ENCODE data around the gene B4GALNT3.

B4GALNT3 gene

GRCh38 chr12:468671-469389 is 9.1 kb downstream of the B4GALNT3 start:
- no peak for DNase-seq (ENCODE audit: low spot score)

- no peak for DNase-seq (ENCODE audit: low spot score)
Measured at GRCh38 chr12:470133-470532, 10.4 kb downstream of the B4GALNT3 start.

GRCh38 chr12:473198-473597 is 13.5 kb downstream of the B4GALNT3 start:
- DNase-seq (ENCODE audit: low spot score): no peak

- DNase-seq (ENCODE audit: low spot score): no peak
Measured at GRCh38 chr12:473863-474577, 14.3 kb downstream of the B4GALNT3 start.

- DNase-seq (ENCODE audit: low spot score): no peak
Measured at GRCh38 chr12:475286-475685, 15.5 kb downstream of the B4GALNT3 start.

- DNase-seq (ENCODE audit: low spot score): no peak
Measured at GRCh38 chr12:479161-479560, 19.4 kb downstream of the B4GALNT3 start.

- no peak for DNase-seq (ENCODE audit: low spot score)
Measured at GRCh38 chr12:480831-481816, 21.4 kb downstream of the B4GALNT3 start.

GRCh38 chr12:482061-482460 is 22.3 kb downstream of the B4GALNT3 start:
- no peak for DNase-seq (ENCODE audit: low spot score)

- DNase-seq (ENCODE audit: low spot score): no peak
Measured at GRCh38 chr12:484096-484495, 24.4 kb downstream of the B4GALNT3 start.

- DNase-seq (ENCODE audit: low spot score): no peak
Measured at GRCh38 chr12:490260-490659, 30.5 kb downstream of the B4GALNT3 start.

- no peak for DNase-seq (ENCODE audit: low spot score)
Measured at GRCh38 chr12:495466-495865, 35.7 kb downstream of the B4GALNT3 start.

- DNase-seq (ENCODE audit: low spot score): no peak
Measured at GRCh38 chr12:496736-497135, 37.0 kb downstream of the B4GALNT3 start.

- DNase-seq (ENCODE audit: low spot score): no peak
Measured at GRCh38 chr12:497501-498160, 37.9 kb downstream of the B4GALNT3 start.

GRCh38 chr12:499837-500458 is 40.2 kb downstream of the B4GALNT3 start:
- DNase-seq (ENCODE audit: low spot score): peak; percentile 22

GRCh38 chr12:501722-502447 is 42.1 kb downstream of the B4GALNT3 start:
- no peak for DNase-seq (ENCODE audit: low spot score)

- no peak for DNase-seq (ENCODE audit: low spot score)
Measured at GRCh38 chr12:503111-503761, 43.5 kb downstream of the B4GALNT3 start.

GRCh38 chr12:505221-505620 is 45.5 kb downstream of the B4GALNT3 start:
- DNase-seq (ENCODE audit: low spot score): no peak

- DNase-seq (ENCODE audit: low spot score): no peak
Measured at GRCh38 chr12:507391-507796, 47.7 kb downstream of the B4GALNT3 start.

- DNase-seq (ENCODE audit: low spot score): no peak
Measured at GRCh38 chr12:508145-508544, 48.4 kb downstream of the B4GALNT3 start.

GRCh38 chr12:508795-509194 is 49.1 kb downstream of the B4GALNT3 start:
- DNase-seq (ENCODE audit: low spot score): no peak
